Vagina (tissue), 2 donors: Measurements from ENCODE around the gene MRGPRD.

Experiments used
- POLR2A ChIP-seq, 2 donors: fragments of 450-650 bp; IDR thresholded peaks; one replicate each; pipeline ENCODE4 v1.6.1; 2017; ENCODE audit warnings: antibody characterized with exemption in 2 of 2, mild to moderate bottlenecking in 2 of 2, moderate library complexity in 2 of 2
- TF ChIP-seq, protein P1 (sequence below), 3 experiments: fragments of 450-650 bp in 2 of 3; fragments of 200-600 bp in 1 of 3; sonication (generic) in 1 of 3; IDR thresholded peaks; one replicate each; pipeline ENCODE4 v1.5.1; 2017 to 2019; ENCODE audit warnings: antibody characterized with exemption in 3 of 3, mild to moderate bottlenecking in 2 of 3, moderate library complexity in 2 of 3

DNA sequence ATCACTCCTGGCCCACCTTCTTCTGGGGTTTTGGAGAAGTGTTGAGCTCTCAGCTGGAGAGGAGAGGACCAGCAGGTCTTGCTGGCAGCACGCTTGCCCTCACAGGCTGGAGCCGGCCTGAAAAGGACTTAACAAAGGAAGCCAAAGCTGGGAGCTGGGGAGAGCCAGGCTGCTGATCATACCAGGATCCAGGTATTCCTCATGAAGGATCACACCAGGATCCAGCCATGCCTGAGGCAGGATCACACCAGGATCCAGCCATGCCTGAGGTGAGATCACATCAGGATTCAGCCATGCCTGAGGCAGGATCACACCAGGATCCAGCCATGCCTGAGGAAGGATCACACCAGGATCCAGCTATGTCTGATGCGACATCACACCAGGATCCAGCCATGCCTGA, 17.0 kb downstream of the MRGPRD start:
- TF ChIP-seq, protein P1, sequence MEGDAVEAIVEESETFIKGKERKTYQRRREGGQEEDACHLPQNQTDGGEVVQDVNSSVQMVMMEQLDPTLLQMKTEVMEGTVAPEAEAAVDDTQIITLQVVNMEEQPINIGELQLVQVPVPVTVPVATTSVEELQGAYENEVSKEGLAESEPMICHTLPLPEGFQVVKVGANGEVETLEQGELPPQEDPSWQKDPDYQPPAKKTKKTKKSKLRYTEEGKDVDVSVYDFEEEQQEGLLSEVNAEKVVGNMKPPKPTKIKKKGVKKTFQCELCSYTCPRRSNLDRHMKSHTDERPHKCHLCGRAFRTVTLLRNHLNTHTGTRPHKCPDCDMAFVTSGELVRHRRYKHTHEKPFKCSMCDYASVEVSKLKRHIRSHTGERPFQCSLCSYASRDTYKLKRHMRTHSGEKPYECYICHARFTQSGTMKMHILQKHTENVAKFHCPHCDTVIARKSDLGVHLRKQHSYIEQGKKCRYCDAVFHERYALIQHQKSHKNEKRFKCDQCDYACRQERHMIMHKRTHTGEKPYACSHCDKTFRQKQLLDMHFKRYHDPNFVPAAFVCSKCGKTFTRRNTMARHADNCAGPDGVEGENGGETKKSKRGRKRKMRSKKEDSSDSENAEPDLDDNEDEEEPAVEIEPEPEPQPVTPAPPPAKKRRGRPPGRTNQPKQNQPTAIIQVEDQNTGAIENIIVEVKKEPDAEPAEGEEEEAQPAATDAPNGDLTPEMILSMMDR (IDR thresholded peaks at IDR 0.05): no peak
- no peak for TF ChIP-seq POLR2A (IDR thresholded peaks at IDR 0.05)
